Gastrocnemius medialis (tissue), 4 donors: ENCODE measurements around the gene TSPAN7. TPM values are rescaled to one million over a fixed set of nuclear protein-coding genes. Genes with fewer than 3 reads are reported as not detected.

Experiments
- ATAC-seq, 2 donors: fragments of 150-250 bp; one replicate each; pipeline ENCODE4 v1.9.1; 2016
- DNase-seq, 2 donors: peaks; one replicate each; pipeline ENCODE4 v3.0.0-alpha.2; 2019
- H3K27ac ChIP-seq, 4 donors: fragments of 200-600 bp; sonication (generic); 1 replicate in 1 of 4; 2 replicates in 3 of 4; pipeline ENCODE4 v1.5.1; 2016 to 2018; ENCODE audit warnings: mild to moderate bottlenecking in 2 of 4, moderate library complexity in 1 of 4
- H3K27me3 ChIP-seq, 3 donors: fragments of 200-600 bp; sonication (generic) in 2 of 3; 1 replicate in 1 of 3; 2 replicates in 2 of 3; pipeline versions ENCODE4 v1.5.1 to v1.6.0; 2016 to 2019; ENCODE audit warnings: mild to moderate bottlenecking in 1 of 3, moderate library complexity in 1 of 3
- H3K36me3 ChIP-seq, 2 donors: fragments of 200-600 bp; sonication (generic) in 1 of 2; one replicate each; pipeline ENCODE4 v1.5.1; 2017 to 2018
- H3K4me1 ChIP-seq, 2 donors: fragments of 200-600 bp; sonication (generic) in 1 of 2; one replicate each; pipeline ENCODE4 v1.5.1; 2016 to 2017; ENCODE audit warnings: mild to moderate bottlenecking in 2 of 2
- H3K4me3 ChIP-seq, 4 donors: fragments of 200-600 bp; sonication (generic) in 3 of 4; 1 replicate in 1 of 4; 2 replicates in 3 of 4; pipeline ENCODE4 v1.5.1; 2016 to 2019; ENCODE audit warnings: mild to moderate bottlenecking in 2 of 4
- H3K9me3 ChIP-seq, 3 donors: fragments of 200-600 bp; sonication (generic) in 2 of 3; 1 replicate in 1 of 3; 2 replicates in 2 of 3; pipeline ENCODE4 v1.5.1; 2016 to 2019
- CTCF ChIP-seq, 5 experiments: fragments of 450-650 bp in 3 of 5; fragments of 200-600 bp in 2 of 5; sonication (generic) in 2 of 5; IDR thresholded peaks in 4 of 5; conservative IDR thresholded peaks in 1 of 5; 1 replicate in 4 of 5; 2 replicates in 1 of 5; pipeline ENCODE4 v1.5.1; 2016 to 2019; ENCODE audit warnings: antibody characterized with exemption in 5 of 5, mild to moderate bottlenecking in 3 of 5, moderate library complexity in 3 of 5
- POLR2A ChIP-seq, 2 donors: fragments of 450-650 bp; IDR thresholded peaks; one replicate each; pipeline ENCODE4 v1.6.1; 2017; ENCODE audit warnings: antibody characterized with exemption in 2 of 2, mild to moderate bottlenecking in 2 of 2, moderate library complexity in 2 of 2
- in situ Hi-C, 4 donors: fragments of 200-750 bp; cut with MboI; loops; one replicate each; pipeline versions ENCODE4 v1.15.0 to v1.8.0; 2017; ENCODE audit warnings: low sequenced_read_pairs in 4 of 4
- intact Hi-C: fragments of 100-400 bp; cut with DNase I; formaldehyde crosslinking; loops from one replicate; pipeline ENCODE4 v1.15.1; 2023; ENCODE audit warnings: low total_unique reads
- total RNA-seq, 4 donors: library from RNA; depleted of rRNA; stranded (reverse); fragments of >200 nt; gene quantifications; one replicate each; pipeline versions ENCODE4 v1.1.0 to v1.2.3, GENCODE V29; 2016

The TSPAN7 gene
- total RNA-seq, 4 donors from 2014 or later, result 38.1 to 288 (median 130) TPM

GRCh38 chrX:38656350-38656915 is 95.1 kb downstream of the TSPAN7 start:
- no peak overlapping the region for H3K4me3 ChIP-seq
- no peaks in the 10 kb centered on the region for H3K9me3 ChIP-seq
- H3K27ac ChIP-seq, result peak overlapping the region in 1 of 4 donors; percentile 49
- DNase-seq (no peak), ATAC-seq (no peak)
- in situ Hi-C loops, result loop anchor here in 2 of 4 donors (10.0 to 25.0 kb wide), 2 partner anchors 194 to 202 kb away; no protein-coding TSS in a partner anchor
- peaks cover 23% of the 10 kb centered on the region in 2 donors for H3K4me1 ChIP-seq
- H3K27me3 ChIP-seq, result no peaks in the 10 kb centered on the region
- intact Hi-C loops, result no loop called here
- TF ChIP-seq CTCF (IDR thresholded peaks at IDR 0.05 in 4 of 5, conservative IDR thresholded peaks at IDR 0.05 in 1 of 5) (no peak), POLR2A (IDR thresholded peaks at IDR 0.05) (no peak)
- no peaks in the 10 kb centered on the region for H3K36me3 ChIP-seq

GRCh38 chrX:38657562-38657961 is 96.2 kb downstream of the TSPAN7 start:
- no peaks in the 10 kb centered on the region for H3K9me3 ChIP-seq
- H3K27ac ChIP-seq, result no peak overlapping the region
- DNase-seq, result no peak
- in situ Hi-C loops, result loop anchor here in 2 of 4 donors (10.0 to 25.0 kb wide), 2 partner anchors 195 to 203 kb away; no protein-coding TSS in a partner anchor
- TF ChIP-seq CTCF (IDR thresholded peaks at IDR 0.05 in 4 of 5, conservative IDR thresholded peaks at IDR 0.05 in 1 of 5), result no peak
- no peak for TF ChIP-seq POLR2A (IDR thresholded peaks at IDR 0.05)
- no peak for ATAC-seq
- no peaks in the 10 kb centered on the region for H3K27me3 ChIP-seq
- peaks cover 18 to 21% of the 10 kb centered on the region in 2 donors for H3K4me1 ChIP-seq
- H3K36me3 ChIP-seq, result no peaks in the 10 kb centered on the region
- H3K4me3 ChIP-seq, result no peak overlapping the region
- intact Hi-C loops, result no loop called here

- Histone ChIP-seq H3K27me3 (no peaks in the 10 kb centered on the region), H3K36me3 (no peaks in the 10 kb centered on the region), H3K4me1 (peaks cover 11 to 16% of the 10 kb centered on the region in 2 donors), H3K4me3 (no peak overlapping the region), H3K27ac (peak overlapping the region in 2 of 4 donors; percentile 62 to 63), H3K9me3 (no peaks in the 10 kb centered on the region)
- intact Hi-C loops (no loop called here), in situ Hi-C loops (loop anchor here in 1 of 4 donors (25.0 kb wide), 1 partner anchor 198 kb away; no protein-coding TSS in a partner anchor)
- ATAC-seq, result no peak
- no peak for TF ChIP-seq POLR2A (IDR thresholded peaks at IDR 0.05)
- TF ChIP-seq CTCF (IDR thresholded peaks at IDR 0.05 in 4 of 5, conservative IDR thresholded peaks at IDR 0.05 in 1 of 5), result no peak
- DNase-seq, result no peak
Observed at GRCh38 chrX:38660395-38661102, 99.2 kb downstream of the TSPAN7 start.

- no peaks in the 10 kb centered on the region for H3K36me3 ChIP-seq
- DNase-seq (no peak), ATAC-seq (no peak)
- no peaks in the 10 kb centered on the region for H3K9me3 ChIP-seq
- H3K4me1 ChIP-seq, result peaks cover 11 to 14% of the 10 kb centered on the region in 2 donors
- intact Hi-C loops, result no loop called here
- H3K27me3 ChIP-seq, result no peaks in the 10 kb centered on the region
- no peak overlapping the region for H3K4me3 ChIP-seq
- in situ Hi-C loops, result loop anchor here in 1 of 4 donors (25.0 kb wide), 1 partner anchor 199 kb away; no protein-coding TSS in a partner anchor
- TF ChIP-seq CTCF (IDR thresholded peaks at IDR 0.05 in 4 of 5, conservative IDR thresholded peaks at IDR 0.05 in 1 of 5), result no peak
- peak overlapping the region in 2 of 4 donors; percentile 62 to 63 for H3K27ac ChIP-seq
Observed at GRCh38 chrX:38661103-38661441, 99.7 kb downstream of the TSPAN7 start.
